ENCODE results near the gene ZFAND4.
"Not testable (repeated sequence)": the region's sequence is repeated elsewhere in the genome, so short reads cannot be mapped to it uniquely, and the experiment has no call there.

ZFAND4 gene

GRCh38 chr10:45589868-45590267 lies 82.7 kb downstream of the ZFAND4 start:
- DNase-seq (ENCODE audit: low spot score) = no peak

- DNase-seq (ENCODE audit: low spot score) = no peak
These were observed 83.6 kb downstream of the ZFAND4 start for GRCh38 chr10:45589009-45589408.

GRCh38 chr10:45586028-45586824 lies 86.3 kb downstream of the ZFAND4 start:
- no peak for DNase-seq (ENCODE audit: low spot score)

- DNase-seq (ENCODE audit: low spot score) = no peak
These were observed 87.4 kb downstream of the ZFAND4 start for GRCh38 chr10:45585131-45585530.

- DNase-seq (ENCODE audit: low spot score) = no peak
These were observed 90.2 kb downstream of the ZFAND4 start for GRCh38 chr10:45582386-45582781.

GRCh38 chr10:45581582-45582385 lies 90.8 kb downstream of the ZFAND4 start:
- no peak for DNase-seq (ENCODE audit: low spot score)

GRCh38 chr10:45581216-45581549 lies 91.4 kb downstream of the ZFAND4 start:
- no peak for DNase-seq (ENCODE audit: low spot score)

- no peak for DNase-seq (ENCODE audit: low spot score)
These were observed 92.0 kb downstream of the ZFAND4 start for GRCh38 chr10:45580371-45581215.

- DNase-seq (ENCODE audit: low spot score) = no peak
These were observed 94.1 kb downstream of the ZFAND4 start for GRCh38 chr10:45578384-45578971.

GRCh38 chr10:45575966-45576597 lies 96.5 kb downstream of the ZFAND4 start:
- no peak for DNase-seq (ENCODE audit: low spot score)

GRCh38 chr10:45575032-45575761 lies 97.4 kb downstream of the ZFAND4 start:
- DNase-seq (ENCODE audit: low spot score) = not testable (repeated sequence)

- DNase-seq (ENCODE audit: low spot score) = no peak
These were observed 103.1 kb downstream of the ZFAND4 start for GRCh38 chr10:45569471-45569870.

- no peak for DNase-seq (ENCODE audit: low spot score)
These were observed 106.2 kb downstream of the ZFAND4 start for GRCh38 chr10:45566415-45566814.
